Loucy (cell line): Measurements from ENCODE around the gene ACVR1.

Experiments
- H2AFZ ChIP-seq: fragments of 200-600 bp; sonication (generic); 2 replicates; pipeline ENCODE4 v1.6.0; 2016; ENCODE audit warnings: antibody characterized with exemption, mild to moderate bottlenecking, low read length, moderate library complexity
- H3F3A ChIP-seq: fragments of 200-600 bp; 2 replicates; pipeline ENCODE4 v1.6.0; 2016; ENCODE audit warnings: antibody characterized with exemption, low read depth, mild to moderate bottlenecking
- H3K27me3 ChIP-seq: fragments of 200-600 bp; sonication (generic); 2 replicates; pipeline ENCODE4 v1.6.1; 2014; ENCODE audit warnings: low read length, mild to moderate bottlenecking; ENCODE audit not compliant: insufficient read depth, poor library complexity, severe bottlenecking
- H3K36me3 ChIP-seq: fragments of 200-600 bp; sonication (generic); 2 replicates; pipeline ENCODE4 v1.6.1; 2016; ENCODE audit warnings: low read length; ENCODE audit not compliant: insufficient read depth
- H3K4me1 ChIP-seq: fragments of 200-600 bp; sonication (generic); 2 replicates; pipeline ENCODE4 v1.5.1; 2014; ENCODE audit warnings: low read length, mild to moderate bottlenecking; ENCODE audit not compliant: insufficient read depth, poor library complexity, severe bottlenecking
- H3K4me2 ChIP-seq: fragments of 200-600 bp; sonication (generic); 2 replicates; pipeline ENCODE4 v1.6.0; 2014; ENCODE audit warnings: antibody characterized with exemption, low read length, low read depth, mild to moderate bottlenecking; ENCODE audit not compliant: poor library complexity, severe bottlenecking
- H3K4me3 ChIP-seq: fragments of 200-600 bp; sonication (generic); 2 replicates; pipeline ENCODE4 v1.5.1; 2014; ENCODE audit warnings: low read length, mild to moderate bottlenecking, mixed read lengths; ENCODE audit not compliant: poor library complexity, severe bottlenecking
- H3K79me2 ChIP-seq: fragments of 200-600 bp; sonication (generic); 2 replicates; pipeline ENCODE4 v1.6.1; 2014; ENCODE audit warnings: low read length; ENCODE audit not compliant: insufficient read depth
- H3K9ac ChIP-seq: fragments of 200-600 bp; sonication (generic); 2 replicates; pipeline ENCODE4 v1.6.0; 2014; ENCODE audit warnings: mild to moderate bottlenecking, low read depth, low read length, moderate library complexity; ENCODE audit not compliant: poor library complexity, severe bottlenecking
- H3K9me2 ChIP-seq: fragments of 200-600 bp; sonication (generic); replicated peaks from 2 replicates; pipeline ENCODE4 v1.6.1; 2016; ENCODE audit warnings: low read depth, low read length, mixed read lengths
- H3K9me3 ChIP-seq: fragments of 200-600 bp; sonication (generic); 2 replicates; pipeline ENCODE4 v1.6.1; 2014; ENCODE audit warnings: mild to moderate bottlenecking, antibody characterized with exemption, low read length, low read depth; ENCODE audit not compliant: insufficient read depth
- H4K20me1 ChIP-seq: fragments of 200-600 bp; sonication (generic); 2 replicates; pipeline ENCODE4 v1.6.0; 2014; ENCODE audit warnings: antibody characterized with exemption, low read length, mild to moderate bottlenecking; ENCODE audit not compliant: insufficient read depth, poor library complexity, severe bottlenecking
- EZH2phosphoT487 ChIP-seq: fragments of 200-600 bp; IDR thresholded peaks from 2 replicates; pipeline ENCODE4 v1.6.1; 2018; ENCODE audit warnings: antibody characterized with exemption, mild to moderate bottlenecking, moderate library complexity, borderline replicate concordance
- TF ChIP-seq, protein P1 (sequence below): fragments of 200-600 bp; sonication (generic); conservative IDR thresholded peaks from 2 replicates; pipeline ENCODE4 v1.5.1; 2014; ENCODE audit warnings: mild to moderate bottlenecking, antibody characterized with exemption, low read length

ACVR1 gene

DNA sequence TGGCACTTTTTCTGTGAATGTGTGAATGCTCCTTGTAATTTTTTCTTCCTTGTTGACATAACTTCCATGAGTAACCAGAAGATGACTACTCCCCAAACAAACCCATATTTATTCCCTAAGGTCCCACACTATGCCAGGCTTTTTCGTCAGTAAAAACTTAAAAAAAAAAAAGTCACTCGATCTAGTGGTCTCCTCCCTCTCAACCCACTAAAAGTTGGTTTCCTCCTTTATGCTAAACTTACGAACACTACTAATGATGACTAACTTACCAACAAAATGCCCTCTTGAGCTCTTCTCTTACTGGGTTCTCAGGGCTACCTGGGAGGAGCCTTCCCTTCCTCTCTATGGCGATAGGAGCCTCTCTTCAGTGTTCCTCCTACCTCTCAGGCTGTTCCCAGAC, 18.2 kb downstream of the ACVR1 start:
- Histone ChIP-seq H3K27me3 (no peaks in the 10 kb centered on the region), H3K9me2 (no peaks in the 10 kb centered on the region), H3K4me1 (no peaks in the 10 kb centered on the region), H3K79me2 (no peaks in the 10 kb centered on the region), H3K4me3 (no peak overlapping the region), H4K20me1 (no peaks in the 10 kb centered on the region), H2AFZ (no peak overlapping the region), H3K9me3 (no peaks in the 10 kb centered on the region), H3K4me2 (no peak overlapping the region), H3F3A (no peaks in the 10 kb centered on the region), H3K36me3 (no peaks in the 10 kb centered on the region), H3K9ac (no peak overlapping the region)
- TF ChIP-seq, protein P1, sequence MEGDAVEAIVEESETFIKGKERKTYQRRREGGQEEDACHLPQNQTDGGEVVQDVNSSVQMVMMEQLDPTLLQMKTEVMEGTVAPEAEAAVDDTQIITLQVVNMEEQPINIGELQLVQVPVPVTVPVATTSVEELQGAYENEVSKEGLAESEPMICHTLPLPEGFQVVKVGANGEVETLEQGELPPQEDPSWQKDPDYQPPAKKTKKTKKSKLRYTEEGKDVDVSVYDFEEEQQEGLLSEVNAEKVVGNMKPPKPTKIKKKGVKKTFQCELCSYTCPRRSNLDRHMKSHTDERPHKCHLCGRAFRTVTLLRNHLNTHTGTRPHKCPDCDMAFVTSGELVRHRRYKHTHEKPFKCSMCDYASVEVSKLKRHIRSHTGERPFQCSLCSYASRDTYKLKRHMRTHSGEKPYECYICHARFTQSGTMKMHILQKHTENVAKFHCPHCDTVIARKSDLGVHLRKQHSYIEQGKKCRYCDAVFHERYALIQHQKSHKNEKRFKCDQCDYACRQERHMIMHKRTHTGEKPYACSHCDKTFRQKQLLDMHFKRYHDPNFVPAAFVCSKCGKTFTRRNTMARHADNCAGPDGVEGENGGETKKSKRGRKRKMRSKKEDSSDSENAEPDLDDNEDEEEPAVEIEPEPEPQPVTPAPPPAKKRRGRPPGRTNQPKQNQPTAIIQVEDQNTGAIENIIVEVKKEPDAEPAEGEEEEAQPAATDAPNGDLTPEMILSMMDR = no peak
- TF ChIP-seq EZH2phosphoT487 = no peak

DNA sequence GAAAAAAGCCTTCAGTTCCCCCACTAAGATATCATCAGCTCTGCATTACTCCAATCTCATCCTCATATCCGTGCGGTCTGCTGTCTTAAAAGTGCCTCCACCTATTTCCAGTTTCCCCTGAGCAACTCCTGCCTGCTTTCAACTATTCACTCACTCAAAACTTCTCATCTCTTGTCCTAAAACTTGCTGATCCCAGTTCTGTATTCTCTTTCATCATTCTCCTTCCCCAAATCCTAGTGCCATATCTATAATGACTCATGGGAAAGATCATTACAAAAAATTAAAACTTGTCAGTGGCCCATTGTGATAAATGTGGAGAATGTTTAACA, 20.0 kb downstream of the ACVR1 start:
- Histone ChIP-seq H3K27me3 (no peaks in the 10 kb centered on the region), H3K36me3 (no peaks in the 10 kb centered on the region), H3K4me1 (no peaks in the 10 kb centered on the region), H3K4me3 (no peak overlapping the region), H3K79me2 (no peaks in the 10 kb centered on the region), H3K9me3 (no peaks in the 10 kb centered on the region), H3K4me2 (no peak overlapping the region), H3K9me2 (no peaks in the 10 kb centered on the region), H2AFZ (no peak overlapping the region), H3K9ac (no peak overlapping the region), H3F3A (no peaks in the 10 kb centered on the region), H4K20me1 (no peaks in the 10 kb centered on the region)
- TF ChIP-seq, protein P1 = no peak
- no peak for TF ChIP-seq EZH2phosphoT487

DNA sequence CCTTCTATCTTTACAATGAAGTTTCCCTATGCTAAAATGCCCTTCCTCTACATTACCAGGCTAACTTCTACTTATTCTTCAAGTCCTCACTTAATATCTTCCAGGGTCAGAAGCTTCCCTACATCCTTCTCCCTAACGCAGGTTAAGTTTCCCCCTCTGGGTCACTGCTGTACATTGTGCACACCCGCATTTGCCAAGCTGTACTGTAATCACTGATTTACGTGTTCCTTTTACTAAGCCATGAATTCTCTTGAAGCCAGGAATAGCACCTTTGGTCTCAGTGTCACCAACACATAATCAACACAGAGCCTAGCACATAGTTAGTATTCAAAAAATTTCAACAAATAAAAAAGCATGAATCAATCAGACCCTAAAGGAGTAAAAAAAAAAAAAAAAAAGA, 22.3 kb downstream of the ACVR1 start:
- Histone ChIP-seq H3K4me2 (no peak overlapping the region), H3K9ac (no peak overlapping the region), H3F3A (no peaks in the 10 kb centered on the region), H3K9me3 (no peaks in the 10 kb centered on the region), H3K79me2 (no peaks in the 10 kb centered on the region), H3K4me1 (no peaks in the 10 kb centered on the region), H4K20me1 (no peaks in the 10 kb centered on the region), H3K36me3 (no peaks in the 10 kb centered on the region), H3K4me3 (no peak overlapping the region), H2AFZ (no peak overlapping the region), H3K9me2 (no peaks in the 10 kb centered on the region), H3K27me3 (no peaks in the 10 kb centered on the region)
- TF ChIP-seq, protein P1 = no peak
